Liver (tissue), 3 donors: Measurements from ENCODE around the gene ADAMTS4.

Experiments used
- ATF3 ChIP-seq: IDR thresholded peaks from 2 replicates; pipeline ENCODE4 v1.6.1; 2016; ENCODE audit warnings: antibody characterized with exemption
- CTCF ChIP-seq: fragments of 150-350 bp; IDR thresholded peaks from 2 replicates; pipeline ENCODE4 v1.5.1; 2017; ENCODE audit warnings: improper control_type of control experiment, low read depth, low read length; ENCODE audit not compliant: missing input control
- EGR1 ChIP-seq, 2 donors: IDR thresholded peaks; 2 replicates each; pipeline ENCODE4 v1.6.1; 2016 to 2018; ENCODE audit warnings: antibody characterized with exemption in 2 of 2, low read depth in 2 of 2
- FOXA1 ChIP-seq: IDR thresholded peaks from 2 replicates; pipeline ENCODE4 v1.6.1; 2016; ENCODE audit warnings: antibody characterized with exemption
- GABPA ChIP-seq, 2 donors: IDR thresholded peaks in 1 of 2; conservative IDR thresholded peaks in 1 of 2; 2 replicates each; pipeline ENCODE4 v1.6.1; 2016; ENCODE audit warnings: antibody characterized with exemption in 2 of 2, mild to moderate bottlenecking in 1 of 2, moderate library complexity in 1 of 2
- HNF4G ChIP-seq: IDR thresholded peaks from 2 replicates; pipeline ENCODE4 v1.6.1; 2016; ENCODE audit warnings: antibody characterized with exemption
- JUND ChIP-seq, 2 donors: IDR thresholded peaks; 2 replicates each; pipeline ENCODE4 v1.6.1; 2016; ENCODE audit warnings: antibody characterized with exemption in 2 of 2
- MAX ChIP-seq: IDR thresholded peaks from 2 replicates; pipeline ENCODE4 v1.6.1; 2016; ENCODE audit warnings: antibody characterized with exemption
- RAD21 ChIP-seq, 2 donors: IDR thresholded peaks; 2 replicates each; pipeline ENCODE4 v1.6.1; 2016; ENCODE audit warnings: antibody characterized with exemption in 2 of 2, mild to moderate bottlenecking in 2 of 2
- REST ChIP-seq: IDR thresholded peaks from 2 replicates; pipeline ENCODE4 v1.6.1; 2016; ENCODE audit warnings: antibody characterized with exemption, mild to moderate bottlenecking
- SP1 ChIP-seq: IDR thresholded peaks from 2 replicates; pipeline ENCODE4 v1.6.1; 2018; ENCODE audit warnings: antibody characterized with exemption, mild to moderate bottlenecking
- TAF1 ChIP-seq: conservative IDR thresholded peaks from 2 replicates; pipeline ENCODE4 v1.6.1; 2016; ENCODE audit warnings: antibody characterized with exemption, mild to moderate bottlenecking
- YY1 ChIP-seq: IDR thresholded peaks from 2 replicates; pipeline ENCODE4 v1.6.1; 2016; ENCODE audit warnings: antibody characterized with exemption, mild to moderate bottlenecking
- ZBTB33 ChIP-seq: IDR thresholded peaks from 2 replicates; pipeline ENCODE4 v1.6.1; 2016; ENCODE audit warnings: antibody characterized with exemption
- donor health status: healthy.
- donor health status: healthy.

- TF ChIP-seq CTCF, result no peak
- no peak for TF ChIP-seq ATF3
- TF ChIP-seq ZBTB33, result no peak
- TF ChIP-seq TAF1, result no peak
- TF ChIP-seq YY1, result no peak
- TF ChIP-seq RAD21 (IDR thresholded peaks at IDR 0.05), result no peak
- TF ChIP-seq SP1, result no peak
- TF ChIP-seq MAX, result no peak
- TF ChIP-seq HNF4G, result no peak
- no peak for TF ChIP-seq EGR1 (IDR thresholded peaks at IDR 0.05; ENCODE audit: low read depth in 2 of 2)
- TF ChIP-seq GABPA (IDR thresholded peaks at IDR 0.05 in 1 of 2, conservative IDR thresholded peaks at IDR 0.05 in 1 of 2), result no peak
- no peak for TF ChIP-seq JUND (IDR thresholded peaks at IDR 0.05)
- no peak for TF ChIP-seq REST
- no peak for TF ChIP-seq FOXA1
Measured at GRCh38 chr1:161225178-161225533, 26.3 kb upstream of the ADAMTS4 start.
